DMS53 (cell line): ENCODE results near the gene ASIC4.

Experiments
- DNase-seq: peaks from one replicate; lab custom pipeline; 2025; lab: John Stamatoyannopoulos, UW

The ASIC4 gene

DNA sequence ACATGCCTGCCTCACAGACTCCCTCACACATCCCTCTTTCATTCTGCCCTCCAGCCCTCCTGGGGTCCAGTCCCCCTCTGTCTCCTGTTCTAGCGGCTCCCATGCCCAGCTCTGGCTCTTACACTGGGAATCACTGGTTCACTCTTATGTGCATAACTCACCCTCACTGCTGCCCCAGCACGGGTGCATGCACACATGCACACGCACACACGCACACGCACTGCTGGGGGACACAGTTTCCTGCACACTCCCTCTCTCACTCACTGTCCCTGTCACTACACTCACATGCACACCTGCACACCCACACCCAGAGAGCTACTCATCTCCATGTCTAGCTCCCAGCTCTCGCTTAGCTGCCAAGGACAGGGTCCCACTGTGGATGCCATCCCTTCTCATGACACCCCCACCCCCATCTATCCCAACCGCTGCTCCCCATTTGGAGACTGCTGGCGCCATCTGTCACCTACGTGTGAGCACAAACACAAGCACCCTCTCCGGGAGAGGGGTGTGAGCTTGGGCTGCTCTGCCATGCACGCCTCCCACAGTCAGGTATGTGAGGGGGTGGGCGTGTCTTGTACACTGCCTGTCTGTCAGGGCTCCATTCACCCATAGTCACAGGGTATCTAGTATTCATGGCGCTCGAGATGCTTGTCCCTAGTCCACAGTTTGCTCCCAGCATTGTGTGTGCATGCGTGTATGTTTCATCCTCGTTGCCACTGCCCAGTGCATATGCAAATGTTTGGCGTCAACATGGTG is 1.8 kb downstream of the ASIC4 start:
- DNase-seq: no peak

DNA sequence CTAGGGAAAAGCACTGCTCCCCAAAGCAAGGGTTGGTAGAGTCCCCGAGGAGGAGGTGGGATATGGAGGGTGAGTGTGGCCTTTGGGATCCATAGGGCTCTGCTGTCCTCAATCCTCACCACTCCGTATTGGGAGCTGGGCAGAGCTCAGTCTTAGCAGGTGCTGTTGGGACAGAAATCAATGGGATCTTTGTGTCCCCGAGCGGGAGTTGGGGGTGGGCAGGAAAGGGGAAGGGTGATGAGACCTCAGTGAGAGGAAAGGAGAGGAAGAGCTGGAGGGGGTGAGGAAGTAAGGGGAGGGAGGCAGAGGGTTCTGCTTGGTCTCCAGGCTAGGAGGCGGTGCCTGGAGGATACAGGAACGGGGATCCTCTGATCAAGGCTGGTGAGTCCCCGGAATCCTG is 2.6 kb downstream of the ASIC4 start:
- no peak for DNase-seq

DNA sequence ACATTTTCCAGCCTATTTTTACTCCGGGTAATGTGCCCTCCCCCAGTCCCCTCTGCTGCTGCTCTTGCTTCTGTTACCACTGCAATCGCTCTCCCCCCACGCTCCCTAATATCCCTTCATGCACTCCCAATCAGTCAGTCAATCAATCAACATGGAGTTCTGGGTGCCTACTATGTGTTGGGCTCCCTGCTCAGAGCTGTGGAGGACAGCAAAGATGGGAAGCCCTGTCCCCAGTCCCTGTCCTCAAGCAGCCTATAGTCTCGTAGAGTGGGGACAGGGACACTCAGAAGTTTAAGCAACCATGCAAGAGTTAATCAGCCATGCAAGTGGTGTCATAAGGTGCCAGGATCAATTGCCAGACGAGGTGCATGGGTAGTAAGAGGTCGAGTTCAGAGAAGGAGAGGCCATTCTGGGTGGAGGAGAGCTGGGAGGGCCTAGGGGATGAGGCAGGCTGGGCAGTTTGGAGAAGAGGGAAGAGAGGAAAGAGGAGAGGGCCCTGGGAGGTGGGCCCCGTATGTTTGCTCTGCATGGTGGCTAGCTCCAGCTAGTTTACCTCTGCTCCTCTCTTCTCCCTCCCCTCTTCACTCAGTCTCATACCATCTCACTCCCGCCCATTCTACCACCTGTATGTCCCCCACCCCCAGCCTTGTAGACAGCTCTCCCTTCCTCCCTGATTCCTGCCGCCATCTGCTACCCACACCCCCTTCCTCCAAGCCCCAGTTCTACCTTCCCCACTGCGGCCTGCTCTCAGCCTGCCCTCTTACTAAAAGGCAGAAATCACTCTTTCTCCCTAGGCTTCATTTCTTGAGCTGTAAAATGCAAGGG is 3.9 kb downstream of the ASIC4 start:
- no peak for DNase-seq

DNA sequence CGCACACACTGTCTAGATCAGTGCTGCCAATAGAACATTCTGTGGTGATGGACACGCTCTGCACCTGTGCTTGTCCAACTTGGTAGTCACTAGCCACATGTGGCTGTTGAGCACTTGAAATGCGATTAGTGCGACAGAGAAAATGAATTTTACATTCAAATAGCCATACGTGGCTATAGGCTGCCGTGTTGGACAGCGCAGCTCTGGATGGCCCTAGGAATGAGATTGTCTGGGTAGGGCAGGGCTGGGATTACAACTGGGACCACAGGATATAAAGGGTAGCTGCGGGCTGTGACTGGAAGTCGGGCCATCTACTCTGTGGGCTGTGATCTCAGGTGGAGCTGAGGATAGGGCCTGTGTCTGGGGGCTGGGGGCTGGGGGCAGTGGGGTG is 5.2 kb downstream of the ASIC4 start:
- DNase-seq: no peak

DNA sequence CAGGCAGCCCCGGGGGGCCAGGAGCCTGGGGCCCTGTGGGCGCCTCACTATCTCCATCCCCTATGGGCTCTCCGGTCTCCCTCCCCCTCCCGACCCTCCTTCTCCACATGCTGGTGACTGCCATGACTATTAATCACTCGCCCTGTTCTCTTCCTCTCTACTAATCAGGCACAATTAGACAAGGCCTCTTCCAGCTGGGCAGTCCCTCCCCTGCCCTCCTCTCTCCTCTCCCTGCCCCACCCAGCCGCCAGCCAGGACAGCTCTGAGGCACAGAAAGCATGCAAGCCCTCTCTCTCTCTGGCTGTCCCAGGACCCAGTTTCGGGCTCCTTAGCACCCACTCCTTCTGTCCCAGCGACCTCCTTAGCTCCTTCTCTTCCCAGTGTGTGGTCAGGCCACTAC is 5.8 kb downstream of the ASIC4 start:
- DNase-seq: no peak

DNA sequence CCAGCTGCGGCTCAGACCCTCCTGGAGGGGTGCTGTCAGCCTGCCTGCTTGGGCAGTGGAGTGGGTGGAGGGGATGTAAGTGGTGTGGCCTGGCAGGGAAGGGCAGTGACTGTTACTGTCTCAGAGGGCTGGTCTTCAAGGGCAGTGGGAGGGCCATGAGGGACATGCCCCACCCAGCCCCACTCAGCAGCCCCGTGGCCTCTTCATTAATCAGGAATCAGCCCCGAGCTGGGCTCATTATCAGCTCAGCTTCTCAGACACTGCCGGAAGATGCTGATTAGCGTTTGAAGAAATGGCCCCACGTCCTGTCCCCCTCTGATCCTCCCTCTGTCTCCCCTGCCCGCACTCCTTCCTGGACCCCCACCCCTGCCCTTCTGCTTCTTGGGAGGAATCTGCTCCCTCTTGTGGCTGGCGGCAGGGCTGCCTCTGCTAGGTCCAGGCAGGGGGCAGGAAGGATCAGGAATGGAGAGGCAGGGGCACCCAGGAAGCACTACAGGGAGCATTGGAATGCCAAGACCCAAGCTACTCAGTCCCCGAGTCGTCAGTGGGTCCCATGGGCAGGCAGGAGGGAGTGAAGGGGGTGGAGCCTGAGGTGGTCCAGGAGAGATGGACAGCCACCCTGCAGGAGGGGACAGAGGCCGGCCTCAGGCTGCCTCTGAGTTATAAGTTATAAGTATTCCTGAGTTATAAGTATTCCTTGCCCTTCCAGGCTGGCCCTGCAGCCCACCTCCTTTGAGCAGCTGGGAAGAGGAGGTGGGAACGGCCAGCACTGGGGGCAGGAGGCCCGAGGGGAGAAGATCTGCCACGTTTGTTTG is 7.0 kb downstream of the ASIC4 start:
- DNase-seq: peak; percentile 68

DNA sequence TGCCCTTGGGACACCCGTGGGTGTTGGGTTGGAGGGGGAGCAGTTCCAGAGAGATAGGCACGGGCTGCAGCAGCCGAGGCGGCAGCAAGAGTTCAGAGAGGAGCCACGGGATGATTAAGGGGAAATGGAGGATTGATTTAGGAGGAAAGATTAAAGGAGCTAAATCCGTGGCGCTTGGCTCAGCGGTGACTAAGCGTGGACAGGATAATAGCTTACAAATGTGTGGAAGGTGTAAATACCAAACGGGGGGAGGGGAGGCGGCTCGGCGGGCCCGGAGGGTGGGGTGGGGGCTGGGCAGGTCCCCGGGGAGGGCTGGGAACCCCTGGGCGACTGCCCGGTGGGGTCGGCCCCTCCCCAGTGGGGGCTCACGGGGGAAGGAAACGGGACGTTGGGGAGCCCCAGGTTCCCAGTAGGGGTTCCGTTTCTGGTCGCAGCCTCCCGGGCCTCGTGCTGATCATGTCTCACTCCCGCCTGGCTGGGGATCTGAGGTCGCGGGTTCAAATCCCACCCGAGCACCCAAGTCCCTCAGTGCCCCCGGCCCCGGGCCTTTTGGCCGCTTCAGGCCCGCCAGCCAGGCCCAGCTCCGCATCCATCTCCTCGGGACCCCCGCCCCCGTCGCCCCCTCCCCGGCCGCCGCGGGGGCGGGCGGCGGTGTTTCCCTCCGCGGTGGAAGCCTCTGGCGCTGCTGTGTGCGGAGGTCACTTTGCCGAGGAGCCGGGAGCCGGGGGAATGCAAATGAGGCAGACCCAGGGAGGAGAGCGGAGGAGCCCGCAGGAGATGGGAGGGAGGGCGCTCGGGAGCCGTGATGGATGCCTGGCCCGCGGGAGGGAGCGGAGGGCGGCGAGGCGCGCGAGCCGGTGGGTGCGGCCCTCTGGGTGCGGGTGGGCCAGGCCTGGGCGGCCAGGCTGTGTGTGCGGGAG is 8.1 kb downstream of the ASIC4 start:
- DNase-seq: peak; percentile 79

DNA sequence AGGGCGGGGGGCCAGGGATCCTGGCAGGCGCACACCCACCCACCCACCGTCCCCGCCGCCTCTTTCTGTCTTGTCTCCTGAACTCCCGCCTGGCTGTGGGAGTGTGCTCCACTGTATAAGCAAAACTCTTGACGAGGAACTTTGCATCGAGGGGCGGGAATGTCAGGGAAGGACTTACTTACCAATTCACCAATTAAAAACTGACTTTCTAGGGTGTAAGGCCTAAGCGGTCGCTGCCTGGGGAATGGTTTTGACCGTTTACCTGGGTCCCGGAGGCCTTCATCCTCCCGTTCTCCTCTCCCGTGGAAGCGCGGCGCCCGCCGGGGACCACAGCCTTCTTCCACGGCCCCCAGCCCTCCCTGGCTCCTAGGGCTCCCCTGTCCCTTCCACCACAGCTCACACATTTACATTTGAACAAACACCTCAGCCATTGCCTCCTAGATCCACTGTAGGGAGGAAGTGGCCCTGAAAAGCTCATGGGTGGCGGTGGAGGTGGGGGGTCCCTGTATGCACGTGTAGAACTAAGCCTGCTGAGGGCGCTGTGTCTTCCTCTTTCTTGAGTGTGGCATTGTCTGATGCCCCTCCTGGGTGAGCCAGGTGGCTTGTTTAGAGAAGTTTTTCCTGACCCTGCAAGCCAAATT is 8.9 kb downstream of the ASIC4 start:
- DNase-seq: peak; percentile 58

DNA sequence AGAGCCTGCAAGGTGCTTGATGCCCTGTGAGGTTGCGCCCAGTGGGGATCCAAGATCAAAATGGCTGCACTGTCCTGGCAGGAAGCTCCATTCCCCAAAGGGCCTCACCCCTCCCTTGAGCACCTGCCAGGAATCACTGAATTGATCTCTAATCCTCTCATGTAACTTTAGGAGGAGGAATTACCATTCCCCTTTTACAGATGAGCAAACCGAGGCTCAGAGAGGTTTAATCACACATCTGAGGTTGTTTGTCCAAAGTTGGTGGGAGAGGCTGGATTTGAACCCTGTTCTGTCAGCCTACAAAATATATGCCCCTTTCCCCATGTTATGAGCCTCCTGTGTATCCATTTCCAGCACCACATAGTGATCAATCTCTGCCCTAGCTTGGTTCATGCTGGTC is 10.5 kb downstream of the ASIC4 start:
- no peak for DNase-seq

DNA sequence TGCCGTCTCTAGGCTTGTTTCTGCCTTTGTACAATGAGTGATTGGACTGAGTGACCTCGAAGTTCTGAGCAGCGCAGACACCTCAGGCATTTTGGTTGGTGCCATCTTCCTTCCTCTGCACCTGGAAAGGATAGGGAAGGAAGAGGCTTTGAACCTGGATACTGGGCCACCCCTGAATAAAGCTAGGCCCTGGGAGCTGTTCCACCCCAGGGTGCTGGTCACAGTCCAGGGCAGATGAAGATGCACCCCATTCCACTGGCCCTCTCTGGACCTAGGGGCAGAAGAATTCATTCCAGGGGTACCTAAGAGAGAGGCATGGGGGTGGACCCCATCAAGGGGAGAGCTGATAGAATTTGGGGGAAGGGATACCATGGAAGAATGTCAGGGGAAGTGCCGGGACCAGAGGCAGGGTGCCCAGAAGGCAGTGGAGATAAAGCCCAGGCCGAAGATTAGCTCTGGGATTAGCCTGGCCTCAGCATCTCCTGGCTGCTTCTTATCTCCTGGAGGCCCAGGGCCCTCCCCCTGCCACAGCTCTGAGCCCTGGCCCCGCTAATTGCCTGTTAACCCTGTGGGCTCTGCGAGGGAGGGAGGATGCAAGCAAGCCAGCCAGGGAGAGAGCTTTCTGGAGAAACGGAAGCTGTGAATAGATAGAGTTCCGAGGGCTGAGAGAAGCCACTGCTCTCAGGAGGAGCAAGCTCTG is 11.4 kb downstream of the ASIC4 start:
- no peak for DNase-seq

DNA sequence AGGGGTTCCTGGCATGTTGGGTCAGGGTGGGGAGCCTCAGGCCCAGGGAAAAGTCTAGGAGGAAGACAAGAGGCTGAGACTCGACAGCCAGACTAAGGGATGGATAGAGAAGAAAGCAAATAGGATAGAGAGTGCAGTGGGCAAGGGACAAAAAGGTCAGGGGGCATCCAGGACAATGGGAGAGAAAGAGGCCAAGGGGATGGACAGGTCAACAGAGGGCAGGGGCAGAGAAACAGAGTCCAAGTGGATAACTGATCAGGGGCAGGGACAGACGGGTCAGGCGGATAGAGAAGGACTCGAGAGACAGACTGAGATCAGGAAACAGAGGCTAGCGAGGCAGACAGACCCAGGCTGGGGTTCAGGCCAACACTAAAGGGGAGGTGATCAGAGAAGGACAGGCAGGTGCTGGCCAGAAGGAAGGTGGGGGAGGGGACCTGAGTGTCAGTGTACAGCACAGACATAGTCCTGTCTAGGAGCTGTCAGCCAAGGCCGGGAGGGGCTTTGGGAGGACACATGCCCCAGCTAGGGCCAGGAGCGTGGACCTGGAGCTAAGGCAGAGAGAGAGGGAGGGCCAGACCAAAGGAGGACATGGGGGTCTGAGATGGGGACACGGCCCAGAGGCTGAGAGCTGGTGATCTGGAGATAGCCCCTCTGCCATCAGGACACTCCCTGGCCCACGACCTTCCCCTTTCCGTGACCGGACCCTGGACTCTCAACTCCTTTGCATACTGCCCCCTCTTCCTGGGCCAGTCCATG is 12.2 kb downstream of the ASIC4 start:
- peak; percentile 34 for DNase-seq

DNA sequence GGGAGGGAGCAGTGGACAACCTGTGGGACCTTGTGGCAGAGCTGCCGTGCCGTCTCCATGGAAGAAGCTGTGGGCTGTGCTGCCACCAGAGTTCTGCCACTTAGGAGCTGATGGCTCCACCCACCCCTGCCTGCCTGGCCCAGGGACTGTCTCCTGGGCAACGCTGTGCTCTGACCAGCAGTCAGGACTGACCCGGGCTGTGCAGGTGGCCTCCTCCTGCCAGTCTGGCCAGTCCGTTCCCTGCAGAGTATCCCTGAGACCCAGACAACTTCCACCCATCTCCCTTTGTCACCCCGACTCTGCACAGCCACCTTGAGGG is 12.8 kb downstream of the ASIC4 start:
- DNase-seq: peak; percentile 79

DNA sequence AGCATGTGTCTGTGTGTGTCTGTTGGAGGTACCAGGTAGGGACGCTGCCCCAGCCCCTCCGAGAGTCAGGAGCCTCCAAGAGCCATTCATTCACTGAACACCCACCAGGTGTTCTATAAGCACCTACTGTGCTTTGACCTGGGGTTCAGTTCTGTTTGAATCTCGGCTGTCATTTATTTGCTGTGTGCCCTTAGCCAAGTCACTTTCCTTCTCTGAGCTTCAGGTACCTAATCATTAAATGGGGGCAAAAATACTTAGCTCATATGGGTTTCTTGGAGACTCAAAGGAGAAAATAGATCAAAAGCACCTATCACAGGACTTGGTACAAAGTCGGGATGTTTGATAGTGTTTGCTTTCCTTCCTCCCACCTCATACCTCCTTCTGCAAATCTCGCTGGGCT is 13.2 kb downstream of the ASIC4 start:
- no peak for DNase-seq

DNA sequence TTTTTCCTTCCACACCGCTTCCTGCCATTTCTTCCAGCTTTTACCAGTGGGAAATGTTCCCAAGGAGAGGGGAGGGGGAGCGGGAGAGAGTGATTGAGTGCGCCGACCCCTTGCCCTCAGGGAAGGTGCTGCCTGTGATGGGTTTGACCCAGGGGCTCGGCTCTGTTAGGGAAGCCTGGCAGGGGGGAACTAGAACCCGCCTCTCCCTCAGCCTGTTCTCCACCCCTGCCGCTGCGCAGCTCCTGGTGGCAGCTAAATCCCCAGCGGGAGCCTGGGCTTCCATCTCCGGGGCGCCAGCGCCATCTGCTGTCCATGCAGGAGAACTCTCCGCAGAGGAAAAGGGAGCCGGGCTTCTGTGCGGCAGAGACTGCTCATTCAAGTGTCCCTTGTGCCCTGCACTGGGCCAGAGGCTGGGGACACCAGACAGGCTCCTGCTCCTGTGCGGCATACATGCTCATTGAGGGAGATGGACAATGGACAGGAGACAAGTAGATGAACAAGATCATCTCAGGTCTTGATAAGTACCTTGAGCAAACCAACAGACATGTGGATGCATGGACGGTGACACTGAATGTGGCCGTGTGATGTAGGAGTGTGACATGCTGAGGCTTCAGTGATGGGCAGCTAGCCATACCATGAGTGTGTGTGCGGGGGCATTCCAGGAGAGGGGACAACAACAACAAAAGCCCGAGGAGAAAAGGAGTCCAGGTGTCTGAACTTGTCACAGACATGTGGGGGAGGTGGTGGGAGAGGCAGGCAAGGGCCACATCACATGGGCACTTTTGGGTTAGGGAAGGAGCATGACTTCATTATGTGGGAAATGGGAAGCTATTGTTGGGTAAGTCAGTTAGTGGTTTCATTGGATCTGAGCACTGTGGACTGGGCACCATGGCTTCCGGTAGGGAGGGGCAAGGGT is 16.0 kb downstream of the ASIC4 start:
- DNase-seq: peak; percentile 87

DNA sequence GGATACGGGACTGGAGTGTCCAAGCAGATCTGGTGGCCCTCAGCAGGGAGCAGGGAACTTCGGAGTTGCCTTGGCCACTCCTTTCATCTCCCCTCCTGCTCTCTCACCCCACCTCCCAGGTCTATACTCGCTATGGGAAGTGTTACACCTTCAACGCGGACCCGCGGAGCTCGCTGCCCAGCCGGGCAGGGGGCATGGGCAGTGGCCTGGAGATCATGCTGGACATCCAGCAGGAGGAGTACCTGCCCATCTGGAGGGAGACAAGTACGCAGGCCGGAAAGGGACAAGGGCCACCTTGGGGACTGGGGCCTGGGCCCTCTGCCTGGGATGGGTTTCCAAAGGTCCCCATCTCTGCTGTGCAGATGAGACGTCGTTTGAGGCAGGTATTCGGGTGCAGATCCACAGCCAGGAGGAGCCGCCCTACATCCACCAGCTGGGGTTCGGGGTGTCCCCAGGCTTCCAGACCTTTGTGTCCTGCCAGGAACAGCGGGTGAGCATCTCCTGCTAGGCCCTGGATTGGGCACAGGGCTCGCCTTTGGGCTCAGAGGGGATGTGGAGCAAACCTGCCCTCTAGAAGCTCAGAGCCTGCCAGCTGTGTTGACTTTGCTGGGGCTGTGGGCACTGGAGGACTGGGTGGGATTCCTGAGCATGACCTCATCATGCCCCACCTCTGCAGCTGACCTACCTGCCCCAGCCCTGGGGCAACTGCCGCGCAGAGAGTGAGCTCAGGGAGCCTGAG is 17.5 kb downstream of the ASIC4 start:
- peak; percentile 27 for DNase-seq

DNA sequence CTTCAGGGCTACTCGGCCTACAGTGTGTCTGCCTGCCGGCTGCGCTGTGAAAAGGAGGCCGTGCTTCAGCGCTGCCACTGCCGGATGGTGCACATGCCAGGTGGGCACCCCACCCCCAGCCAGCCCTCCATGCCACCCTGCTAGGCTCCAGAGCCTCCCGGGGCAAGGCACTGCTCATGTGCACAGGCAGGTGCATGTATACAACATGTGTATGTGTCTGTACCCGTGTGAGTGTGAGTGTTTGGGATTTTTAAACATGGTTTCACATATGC is 18.0 kb downstream of the ASIC4 start:
- DNase-seq: no peak

DNA sequence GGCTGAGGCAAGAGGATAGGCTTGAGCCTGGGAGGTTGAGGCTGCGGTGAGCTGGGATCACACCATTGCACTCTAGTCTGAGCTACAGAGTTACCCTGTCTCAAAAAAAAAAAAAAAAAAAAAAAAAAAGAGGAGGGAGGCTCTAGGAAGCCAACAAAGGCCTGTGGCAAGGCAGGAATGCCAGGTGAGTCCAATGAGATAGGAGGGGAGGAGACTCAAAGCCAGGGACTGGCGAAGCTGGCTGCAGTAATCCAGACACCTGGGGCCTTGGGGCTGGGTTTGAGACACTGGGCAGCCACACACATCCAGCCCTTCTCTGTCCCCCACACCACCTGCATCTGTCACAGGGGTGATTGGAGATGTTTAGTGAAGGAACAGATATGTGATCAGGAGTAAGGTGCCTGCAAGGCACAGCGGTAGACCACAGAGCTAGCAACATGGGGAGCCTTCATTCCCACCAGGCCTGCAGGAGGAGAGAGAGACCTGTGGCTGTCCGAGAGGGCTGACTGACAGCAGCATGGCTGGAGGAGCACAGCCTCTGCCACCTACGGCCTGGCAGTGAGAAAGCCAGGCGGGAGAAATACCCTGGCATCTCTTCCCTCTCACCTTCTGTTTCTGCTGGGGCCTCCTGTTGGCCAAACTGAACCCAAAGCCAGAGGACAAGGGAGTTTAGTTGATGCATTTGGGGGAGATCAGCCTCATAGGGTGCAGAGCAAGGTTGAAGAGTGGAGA is 19.8 kb downstream of the ASIC4 start:
- DNase-seq: peak; percentile 63

DNA sequence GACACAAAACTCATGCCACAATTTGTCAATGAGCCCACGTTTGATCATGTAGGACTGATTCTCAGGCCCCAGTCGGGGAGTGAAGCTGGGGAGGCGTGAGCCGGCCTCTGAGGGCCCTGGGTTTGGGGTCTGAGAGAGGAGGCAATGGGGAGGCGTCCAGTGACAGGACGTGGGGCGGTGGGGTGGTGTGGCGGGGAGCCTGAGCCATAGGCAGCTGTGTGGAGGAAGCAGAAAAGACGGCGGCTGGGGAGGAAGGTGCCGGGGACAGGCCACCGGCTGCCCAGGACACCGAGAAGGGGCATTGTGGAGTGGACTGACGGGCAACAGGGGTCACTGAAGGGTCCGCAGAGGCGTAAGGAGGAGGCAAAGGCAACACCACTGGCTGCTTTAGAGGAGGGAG is 22.1 kb downstream of the ASIC4 start:
- no peak for DNase-seq
